ENCODE results near the gene CHST13.

GRCh38 chr3:126484662-126485061 lies 39.3 kb upstream of the CHST13 start:
- TF ChIP-seq, protein P1, sequence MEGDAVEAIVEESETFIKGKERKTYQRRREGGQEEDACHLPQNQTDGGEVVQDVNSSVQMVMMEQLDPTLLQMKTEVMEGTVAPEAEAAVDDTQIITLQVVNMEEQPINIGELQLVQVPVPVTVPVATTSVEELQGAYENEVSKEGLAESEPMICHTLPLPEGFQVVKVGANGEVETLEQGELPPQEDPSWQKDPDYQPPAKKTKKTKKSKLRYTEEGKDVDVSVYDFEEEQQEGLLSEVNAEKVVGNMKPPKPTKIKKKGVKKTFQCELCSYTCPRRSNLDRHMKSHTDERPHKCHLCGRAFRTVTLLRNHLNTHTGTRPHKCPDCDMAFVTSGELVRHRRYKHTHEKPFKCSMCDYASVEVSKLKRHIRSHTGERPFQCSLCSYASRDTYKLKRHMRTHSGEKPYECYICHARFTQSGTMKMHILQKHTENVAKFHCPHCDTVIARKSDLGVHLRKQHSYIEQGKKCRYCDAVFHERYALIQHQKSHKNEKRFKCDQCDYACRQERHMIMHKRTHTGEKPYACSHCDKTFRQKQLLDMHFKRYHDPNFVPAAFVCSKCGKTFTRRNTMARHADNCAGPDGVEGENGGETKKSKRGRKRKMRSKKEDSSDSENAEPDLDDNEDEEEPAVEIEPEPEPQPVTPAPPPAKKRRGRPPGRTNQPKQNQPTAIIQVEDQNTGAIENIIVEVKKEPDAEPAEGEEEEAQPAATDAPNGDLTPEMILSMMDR (IDR thresholded peaks at IDR 0.05) = no peak
- no peak for TF ChIP-seq EP300 (IDR thresholded peaks at IDR 0.05)
- TF ChIP-seq POLR2AphosphoS5 (IDR thresholded peaks at IDR 0.05) = no peak
- TF ChIP-seq POLR2A (IDR thresholded peaks at IDR 0.05; ENCODE audit: low read depth) = no peak
